H1 (cell line): ENCODE measurements around the gene RAG2. TPM values are rescaled to one million over a fixed set of nuclear protein-coding genes. Genes with fewer than 3 reads are reported as not detected.

Experiments used
- CTCF ChIA-PET: fragments of 300-600 bp; sonication (Branson Sonifier 250); formaldehyde crosslinking; loops from one replicate; lab custom pipeline; 2021; ENCODE audit not compliant: partially characterized antibody; lab: Charles Lee
- POLR2A ChIA-PET: fragments of 300-600 bp; sonication (Branson Sonifier 250); formaldehyde crosslinking; loops from one replicate; lab custom pipeline; 2021; ENCODE audit warnings: inconsistent platforms; ENCODE audit not compliant: partially characterized antibody; lab: Charles Lee
- DNase-seq, 2 experiments: peaks; one replicate each; pipeline versions ENCODE4 v3.0.0 to v3.0.0-alpha.2; 2010 to 2022; ENCODE audit warnings: low spot score in 2 of 2, low read depth in 1 of 2, mixed read lengths in 1 of 2
- FAIRE-seq: peaks from 2 replicates; lab custom pipeline; 2011; peaks lifted over from hg19 to GRCh38; lab: Jason Lieb, UNC
- H2AFZ ChIP-seq: 2 replicates; pipeline ENCODE4 v1.8.1; 2012; ENCODE audit warnings: low read length, inconsistent platforms
- H2AK5ac ChIP-seq: 2 replicates; pipeline ENCODE4 v1.6.1; 2013; ENCODE audit warnings: low read depth, low read length
- H2BK120ac ChIP-seq: replicated peaks from 2 replicates; pipeline ENCODE3; 2013; ENCODE audit warnings: low read depth, low read length, inconsistent platforms
- H2BK12ac ChIP-seq: 2 replicates; pipeline ENCODE4 v1.6.1; 2013; ENCODE audit warnings: low read depth, low read length
- H2BK15ac ChIP-seq: 2 replicates; pipeline ENCODE4 v1.6.1; 2013; ENCODE audit warnings: low read length
- H2BK20ac ChIP-seq: 2 replicates; pipeline ENCODE4 v1.6.1; 2013; ENCODE audit warnings: low read length
- H2BK5ac ChIP-seq: 2 replicates; pipeline ENCODE4 v1.6.1; 2013; ENCODE audit warnings: low read depth, low read length
- H3K14ac ChIP-seq: 2 replicates; pipeline ENCODE4 v1.6.1; 2013; ENCODE audit warnings: inconsistent platforms; ENCODE audit not compliant: insufficient read length
- H3K18ac ChIP-seq: 2 replicates; pipeline ENCODE4 v1.6.1; 2013; ENCODE audit warnings: low read length; ENCODE audit errors: extremely low read depth
- H3K23ac ChIP-seq: 2 replicates; pipeline ENCODE4 v1.6.1; 2013; ENCODE audit warnings: inconsistent platforms; ENCODE audit not compliant: insufficient read length
- H3K23me2 ChIP-seq: 2 replicates; pipeline ENCODE4 v1.6.1; 2013; ENCODE audit warnings: low read depth, low read length
- H3K27ac ChIP-seq: 2 replicates; pipeline ENCODE4 v1.6.1; 2011; ENCODE audit warnings: low read depth, low read length, inconsistent platforms
- H3K27me3 ChIP-seq, 4 experiments: replicated peaks in 1 of 4; 1 replicate in 1 of 4; 2 replicates in 3 of 4; pipeline versions ENCODE4 v1.6.1 to v1.8.1; 2011 to 2013; ENCODE audit warnings: low read length in 3 of 4, mild to moderate bottlenecking in 3 of 4, inconsistent platforms in 2 of 4, mixed read lengths in 2 of 4, moderate library complexity in 1 of 4; ENCODE audit not compliant: control insufficient read depth in 3 of 4, insufficient read depth in 3 of 4; ENCODE audit errors: extremely low read depth in 1 of 4
- H3K36me3 ChIP-seq, 4 experiments: 2 replicates each; pipeline versions ENCODE4 v1.6.1 to v1.8.1; 2011 to 2013; ENCODE audit warnings: mild to moderate bottlenecking in 4 of 4, low read length in 3 of 4, moderate library complexity in 2 of 4, control low read depth in 1 of 4, inconsistent platforms in 1 of 4; ENCODE audit not compliant: insufficient read depth in 4 of 4, control insufficient read depth in 2 of 4
- H3K4ac ChIP-seq: replicated peaks from 2 replicates; pipeline ENCODE3; 2013; ENCODE audit warnings: low read length, low read depth, mixed read lengths, inconsistent platforms; ENCODE audit not compliant: insufficient read length
- H3K4me1 ChIP-seq, 4 experiments: replicated peaks in 1 of 4; 1 replicate in 1 of 4; 2 replicates in 3 of 4; pipeline versions ENCODE4 v1.6.1 to v1.8.1; 2011 to 2013; ENCODE audit warnings: low read length in 3 of 4, inconsistent platforms in 2 of 4, mixed read lengths in 1 of 4; ENCODE audit not compliant: insufficient read depth in 4 of 4, control insufficient read depth in 3 of 4
- H3K4me2 ChIP-seq, 2 experiments: 2 replicates each; pipeline versions ENCODE4 v1.6.1 to v1.8.1; 2011 to 2013; ENCODE audit warnings: low read depth in 2 of 2, low read length in 2 of 2, control low read depth in 1 of 2, inconsistent platforms in 1 of 2, mild to moderate bottlenecking in 1 of 2; ENCODE audit not compliant: insufficient read depth in 1 of 2
- H3K4me3 ChIP-seq, 4 experiments: fragments of 200-600, 300-600 bp in 1 of 4; sonication (generic), shearing (Covaris generic), sonication (Bioruptor Twin) in 1 of 4; 2 replicates each; pipeline versions ENCODE4 v1.5.1 to v1.8.1; 2011 to 2016; ENCODE audit warnings: low read length in 4 of 4, low read depth in 3 of 4, control low read depth in 2 of 4, inconsistent platforms in 2 of 4, mild to moderate bottlenecking in 2 of 4, mixed read lengths in 1 of 4, moderate library complexity in 1 of 4; ENCODE audit not compliant: insufficient read depth in 2 of 4; ENCODE audit errors: extremely low read depth in 1 of 4
- H3K56ac ChIP-seq: replicated peaks from 2 replicates; pipeline ENCODE3; 2013; ENCODE audit warnings: low read depth, mild to moderate bottlenecking, mixed read lengths, low read length, inconsistent platforms; ENCODE audit not compliant: insufficient read length
- H3K79me1 ChIP-seq: 2 replicates; pipeline ENCODE4 v1.6.1; 2013; ENCODE audit warnings: low read depth, low read length, control low read depth
- H3K79me2 ChIP-seq, 2 experiments: 2 replicates each; pipeline versions ENCODE4 v1.6.1 to v1.8.1; 2012 to 2013; ENCODE audit warnings: low read length in 2 of 2, mild to moderate bottlenecking in 2 of 2, inconsistent platforms in 1 of 2; ENCODE audit not compliant: insufficient read depth in 2 of 2, control insufficient read depth in 1 of 2
- H3K9ac ChIP-seq, 4 experiments: replicated peaks in 1 of 4; 1 replicate in 1 of 4; 2 replicates in 3 of 4; pipeline versions ENCODE4 v1.6.1 to v1.8.1; 2011 to 2013; ENCODE audit warnings: low read depth in 3 of 4, low read length in 3 of 4, control low read depth in 2 of 4, mild to moderate bottlenecking in 2 of 4, moderate library complexity in 2 of 4, inconsistent platforms in 1 of 4; ENCODE audit errors: extremely low read depth in 1 of 4
- H3K9me3 ChIP-seq, 2 experiments: 2 replicates each; pipeline versions ENCODE4 v1.6.1 to v1.8.1; 2012 to 2013; ENCODE audit warnings: mild to moderate bottlenecking in 2 of 2, moderate library complexity in 2 of 2, control low read depth in 1 of 2, inconsistent platforms in 1 of 2, low read depth in 1 of 2, low read length in 1 of 2, mixed read lengths in 1 of 2; ENCODE audit not compliant: insufficient read depth in 2 of 2
- H4K20me1 ChIP-seq, 2 experiments: replicated peaks in 1 of 2; 2 replicates each; pipeline versions ENCODE3 to v1.8.1; 2011 to 2013; ENCODE audit warnings: inconsistent platforms in 2 of 2, low read length in 2 of 2, mild to moderate bottlenecking in 1 of 2; ENCODE audit not compliant: insufficient read depth in 2 of 2, control insufficient read depth in 1 of 2
- H4K5ac ChIP-seq: 2 replicates; pipeline ENCODE4 v1.6.1; 2013; ENCODE audit warnings: low read length, low read depth, mixed read lengths, inconsistent platforms; ENCODE audit not compliant: insufficient read length
- H4K8ac ChIP-seq: 2 replicates; pipeline ENCODE4 v1.8.0; 2013; ENCODE audit warnings: mild to moderate bottlenecking, moderate library complexity, low read length, inconsistent platforms; ENCODE audit not compliant: insufficient read depth; ENCODE audit errors: extremely low read depth
- H4K91ac ChIP-seq: replicated peaks from 2 replicates; pipeline ENCODE3; 2013; ENCODE audit warnings: low read length, mixed read lengths, inconsistent platforms; ENCODE audit not compliant: insufficient read length
- NRF1 ChIP-seq: IDR thresholded peaks from 2 replicates; pipeline ENCODE4 v1.6.1; 2011; ENCODE audit warnings: mild to moderate bottlenecking, low read depth, low read length, improper control_type of control experiment
- WGBS, 2 experiments: shearing (Covaris generic) in 1 of 2; methylation state at CpG; one replicate each; pipeline versions ENCODE4 v1.1.6 to v1.1.7; 2013 to 2015; ENCODE audit warnings: low lambda C conversion rate in 2 of 2, mixed read lengths in 2 of 2, inconsistent platforms in 1 of 2, low coverage in 1 of 2, missing lambda C conversion rate in 1 of 2; ENCODE audit not compliant: insufficient replicate concordance in 2 of 2, insufficient coverage in 1 of 2, insufficient read length in 1 of 2; ENCODE audit errors: extremely low coverage in 1 of 2, missing lambda C conversion rate in 1 of 2; 5-methylcytosine and 5-hydroxymethylcytosine counted together
- polyA plus RNA-seq, 7 experiments: library from polyadenylated mRNA; depleted of rRNA in 3 of 7; stranded (reverse) in 5 of 7; unstranded in 2 of 7; fragments of >200 nt in 5 of 7; fragments of 200-250 nt in 2 of 7; gene quantifications; 1 replicate in 5 of 7; 2 replicates in 1 of 7; 4 replicates in 1 of 7; pipeline versions ENCODE4 v1.2.1 to v1.2.3, GENCODE V29; 2011 to 2013; ENCODE audit warnings: missing spikeins in 2 of 7, mixed read lengths in 2 of 7
- total RNA-seq: library from RNA; stranded (reverse); fragmentation: NEBNext Ultra II Directional; extraction: Animal tissue kit (Norgen Biotek cat#: 25700); gene quantifications from 2 replicates; pipeline ENCODE4 v1.2.1, GENCODE V29; 2021

Gene RAG2
- total and polyA plus RNA-seq, 2 of the 8 experiments (the other 6 are each of a cell fraction or from before 2014, with no cell fraction given) = not detected

DNA sequence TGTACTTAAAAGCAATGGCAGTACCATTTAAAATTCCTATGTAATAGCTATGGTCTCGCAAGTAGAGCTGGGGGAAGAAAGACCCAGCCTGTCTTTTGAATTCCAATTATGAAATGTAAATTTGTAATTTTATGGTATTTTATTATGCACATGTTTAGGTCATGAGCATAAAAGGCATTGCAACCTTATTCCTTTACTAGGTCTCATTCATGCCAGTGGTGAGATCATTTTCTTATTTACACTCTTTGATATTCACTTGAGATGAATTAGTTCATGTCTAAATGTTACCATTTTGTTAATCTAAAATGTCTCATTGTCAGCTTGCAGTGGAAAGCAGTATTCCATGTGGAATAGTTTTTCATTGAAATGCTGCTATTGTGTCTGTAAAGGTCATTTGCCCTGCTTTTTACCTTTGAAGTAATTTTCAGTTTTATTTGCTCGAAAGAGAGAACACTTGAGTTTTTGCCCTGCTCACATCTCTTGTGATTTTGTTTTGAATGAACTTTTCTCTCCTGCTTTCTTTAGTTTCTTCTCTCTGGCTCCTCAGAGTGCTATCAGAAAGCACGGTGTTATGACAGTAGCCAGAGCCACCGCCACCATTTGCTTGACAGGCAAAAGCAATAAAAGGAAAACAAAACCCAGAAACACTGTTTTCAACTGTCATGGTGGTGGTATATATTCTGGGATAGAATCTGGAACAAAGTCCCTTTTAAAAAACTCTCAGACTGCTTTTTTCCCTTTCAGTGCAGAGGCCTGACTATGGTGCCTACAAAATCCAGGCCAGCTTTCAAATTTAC is 37.2 kb upstream of the RAG2 start:
- H3K27me3 ChIP-seq = no peaks in the 10 kb centered on the region
- H3K23me2 ChIP-seq = no peaks in the 10 kb centered on the region
- DNase-seq = no peak
- no peaks in the 10 kb centered on the region for H3K79me2 ChIP-seq
- no peak for TF ChIP-seq NRF1
- H3K4ac ChIP-seq = no peak overlapping the region
- H2AFZ ChIP-seq = no peak overlapping the region
- H2AK5ac ChIP-seq = no peak overlapping the region
- H2BK12ac ChIP-seq = no peak overlapping the region
- H4K5ac ChIP-seq = no peak overlapping the region
- no peak overlapping the region for H2BK120ac ChIP-seq
- no peak overlapping the region for H3K9ac ChIP-seq
- H3K36me3 ChIP-seq = no peaks in the 10 kb centered on the region
- H3K79me1 ChIP-seq = no peaks in the 10 kb centered on the region
- no peak overlapping the region for H4K91ac ChIP-seq
- H3K9me3 ChIP-seq = no peaks in the 10 kb centered on the region
- H2BK15ac ChIP-seq = no peak overlapping the region
- no peak overlapping the region for H2BK20ac ChIP-seq
- H3K23ac ChIP-seq = no peak overlapping the region
- no peaks in the 10 kb centered on the region for H4K20me1 ChIP-seq
- no peak overlapping the region for H3K14ac ChIP-seq
- FAIRE-seq = no peak
- H3K4me1 ChIP-seq = no peaks in the 10 kb centered on the region
- ChIA-PET POLR2A (no interaction called here), CTCF (interaction anchor here (0.9 to 1.3 kb wide), 2 partner anchors 37 to 71 kb away, joined by 3 to 4 read pairs; no protein-coding TSS in a partner anchor)
- H3K18ac ChIP-seq = no peak overlapping the region
- H3K4me3 ChIP-seq = no peak overlapping the region
- H3K27ac ChIP-seq = no peak overlapping the region
- WGBS, 2 experiments = 89% methylated on average over 4 of the region's 4 CpGs; no CpG with 5 or more reads in 1 of the 2 experiments
- H4K8ac ChIP-seq = no peak overlapping the region
- H2BK5ac ChIP-seq = no peak overlapping the region
- no peak overlapping the region for H3K56ac ChIP-seq
- H3K4me2 ChIP-seq = no peak overlapping the region
